K562 (cell line): ENCODE results near the gene PDIA2. TPM values are rescaled to one million over a fixed set of nuclear protein-coding genes. Genes with fewer than 3 reads are reported as not detected.
A peak's percentile ranks its signal among the peaks of the same experiment; 100 is the strongest.

Experiments
- ATAC-seq: fragments of 200-7000 bp; cut with Tn5 transposase; 3 replicates; pipeline ENCODE4 v1.9.1; 2020; ENCODE audit warnings: moderate library complexity
- BruUV-seq: library from RNA; stranded (reverse); fragments of 400-500 nt; replicated peaks from 2 replicates; lab custom pipeline; 2021; lab: Mats Ljungman, UMichigan
- CTCF ChIA-PET: fragments of 300-600 bp; formaldehyde crosslinking; extraction: SDS; loops from one replicate; lab custom pipeline; 2021; ENCODE audit warnings: low intra/inter-chr PET ratio; lab: Yijun Ruan, JAX
- POLR2A ChIA-PET: fragments of 300-600, 350-650 bp; sonication (Branson Sonifier 250); formaldehyde crosslinking; extraction: SDS; loops from one replicate; lab custom pipeline; 2021; ENCODE audit warnings: antibody characterized with exemption, inconsistent platforms; lab: Yijun Ruan, JAX
- DNase-seq, 4 experiments: peaks; one replicate each; pipeline versions ENCODE4 v3.0.0 to v3.0.0-alpha.2; 2011 to 2018; ENCODE audit warnings: low spot score in 3 of 4, mixed read lengths in 3 of 4; ENCODE audit errors: extremely low read depth in 1 of 4
- FAIRE-seq: peaks from 2 replicates; lab custom pipeline; 2011; peaks lifted over from hg19 to GRCh38; lab: Jason Lieb, UNC
- H2AFZ ChIP-seq: 2 replicates; pipeline ENCODE4 v1.6.0; 2011; ENCODE audit warnings: low read depth, low read length, control low read depth, inconsistent platforms
- H3K27ac ChIP-seq: fragments of 200-600 bp; 3 replicates; pipeline ENCODE4 v1.8.0; 2011; ENCODE audit warnings: low read depth, mild to moderate bottlenecking, control low read depth, inconsistent platforms, low read length, moderate library complexity, mixed read lengths; ENCODE audit errors: extremely low read depth
- H3K27me3 ChIP-seq, 2 experiments: fragments of 300-600 bp in 1 of 2; 2 replicates in 1 of 2; 3 replicates in 1 of 2; pipeline versions ENCODE4 v1.6.0 to v1.8.0; 2011; ENCODE audit warnings: inconsistent platforms in 2 of 2, low read length in 2 of 2, mild to moderate bottlenecking in 1 of 2, mixed read lengths in 1 of 2, moderate library complexity in 1 of 2; ENCODE audit not compliant: control insufficient read depth in 2 of 2, insufficient read depth in 2 of 2
- H3K36me3 ChIP-seq: fragments of 300-600 bp; 3 replicates; pipeline ENCODE4 v1.8.0; 2011; ENCODE audit warnings: mild to moderate bottlenecking, low read length, inconsistent platforms; ENCODE audit not compliant: control insufficient read depth, insufficient read depth
- H3K4me1 ChIP-seq, 2 experiments: fragments of 200-600 bp in 1 of 2; replicated peaks in 1 of 2; 2 replicates in 1 of 2; 3 replicates in 1 of 2; pipeline versions ENCODE4 v1.5.1 to v1.8.0; 2011; ENCODE audit warnings: inconsistent platforms in 2 of 2, low read length in 2 of 2, mild to moderate bottlenecking in 1 of 2, mixed read lengths in 1 of 2, moderate library complexity in 1 of 2; ENCODE audit not compliant: control insufficient read depth in 2 of 2, insufficient read depth in 2 of 2
- H3K4me2 ChIP-seq: 2 replicates; pipeline ENCODE4 v1.6.1; 2011; ENCODE audit warnings: low read length, control low read depth, inconsistent platforms, mixed read lengths; ENCODE audit not compliant: insufficient read depth
- H3K4me3 ChIP-seq: fragments of 200-600 bp; sonication (generic), shearing (Covaris generic); 2 replicates; pipeline ENCODE4 v1.5.1; 2016; ENCODE audit warnings: control low read depth, inconsistent platforms
- H3K79me2 ChIP-seq: fragments of 200-600 bp; 3 replicates; pipeline ENCODE4 v1.8.0; 2011; ENCODE audit warnings: low read length, inconsistent platforms; ENCODE audit not compliant: control insufficient read depth, insufficient read depth
- H3K9ac ChIP-seq, 2 experiments: 2 replicates each; pipeline versions ENCODE4 v1.6.0 to v1.6.1; 2011; ENCODE audit warnings: low read depth in 2 of 2, low read length in 2 of 2, control low read depth in 1 of 2, inconsistent platforms in 1 of 2, mild to moderate bottlenecking in 1 of 2, mixed read lengths in 1 of 2; ENCODE audit not compliant: insufficient read depth in 1 of 2
- H3K9me1 ChIP-seq: one replicate; pipeline ENCODE4 v1.6.0; 2011; ENCODE audit warnings: inconsistent platforms, mild to moderate bottlenecking, low read length, moderate library complexity; ENCODE audit not compliant: control insufficient read depth, insufficient read depth
- H3K9me3 ChIP-seq: replicated peaks from 2 replicates; pipeline ENCODE4 v1.5.1; 2011; ENCODE audit warnings: low read depth, low read length, inconsistent platforms; ENCODE audit not compliant: control insufficient read depth, insufficient read depth
- H4K20me1 ChIP-seq: replicated peaks from 2 replicates; pipeline ENCODE4 v1.6.1; 2011; ENCODE audit warnings: low read length, inconsistent platforms, mixed read lengths; ENCODE audit not compliant: control insufficient read depth, insufficient read depth
- CEBPB ChIP-seq: fragments of 450-650 bp; IDR thresholded peaks from 2 replicates; pipeline ENCODE4 v1.6.1; 2016; ENCODE audit warnings: missing genetic modification characterization, missing compliant biosample characterization
- HDAC1 ChIP-seq, 2 experiments: fragments of 450-650 bp; IDR thresholded peaks; 2 replicates each; pipeline ENCODE4 v1.6.1; 2016 to 2017; ENCODE audit warnings: inconsistent platforms in 1 of 2, mild to moderate bottlenecking in 1 of 2, moderate library complexity in 1 of 2
- JUNB ChIP-seq: fragments of 450-650 bp; formaldehyde crosslinking; conservative IDR thresholded peaks from 2 replicates; pipeline ENCODE4 v1.4.0; 2020; ENCODE audit warnings: mild to moderate bottlenecking
- RBBP5 ChIP-seq: fragments of 200-600 bp; sonication (generic); IDR thresholded peaks from 2 replicates; pipeline ENCODE4 v1.6.1; 2012; ENCODE audit warnings: borderline replicate concordance, mild to moderate bottlenecking, low read length, control low read depth, inconsistent platforms; ENCODE audit not compliant: insufficient read depth, poor library complexity, severe bottlenecking
- RNF2 ChIP-seq: sonication (generic); IDR thresholded peaks from 2 replicates; pipeline ENCODE4 v1.6.1; 2016
- ZNF224 ChIP-seq: sonication (generic); formaldehyde crosslinking; IDR thresholded peaks from 2 replicates; pipeline ENCODE4 v1.8.0; 2022; ENCODE audit warnings: mild to moderate bottlenecking, missing genetic modification reagents
- whole genome bisulfite sequencing: fragments of 100-300 bp; shearing (Covaris generic); methylation state at CpG from one replicate; pipeline ENCODE4 v1.1.6; 2016; ENCODE audit warnings: low coverage, mixed read lengths; ENCODE audit not compliant: insufficient coverage; ENCODE audit errors: missing lambda C conversion rate; 5-methylcytosine and 5-hydroxymethylcytosine counted together
- in situ Hi-C: fragments of 300-500 bp; cut with MboI; formaldehyde crosslinking; loops from 4 replicates; pipeline ENCODE4 v1.15.0; 2018; ENCODE audit warnings: inconsistent platforms, mixed read lengths
- intact Hi-C: fragments of 100-400 bp; cut with micrococcal nuclease; formaldehyde crosslinking; loops from 2 replicates; pipeline ENCODE4 v1.14.2; 2022
- polyA plus RNA-seq, 8 experiments: library from polyadenylated mRNA; depleted of rRNA in 4 of 8; stranded (reverse) in 5 of 8; unstranded in 3 of 8; fragments of >200 nt; fragmentation: Nextera tagmentation in 2 of 8; fragmentation: Illumina TruSeq in 1 of 8; extraction: Ambion mirVana in 2 of 8; extraction: Trizol in 1 of 8; gene quantifications; 2 replicates each; pipeline versions ENCODE4 v1.2.1 to v1.2.3, GENCODE V29; 2011 to 2014; ENCODE audit warnings: inconsistent platforms in 1 of 8, missing spikeins in 1 of 8
- total RNA-seq, 7 experiments: library from RNA; depleted of rRNA in 6 of 7; stranded (reverse); fragments of >200 nt in 6 of 7; fragmentation: Illumina TruSeq in 2 of 7; extraction: Trizol in 2 of 7; gene quantifications; 2 replicates each; pipeline versions ENCODE4 v1.2.1 to v1.2.3, GENCODE V29; 2011 to 2021; ENCODE audit warnings: low replicate concordance in 1 of 7
- TF ChIP-seq, protein P1 (sequence below): fragments of 200-400 bp; formaldehyde crosslinking; IDR thresholded peaks from 2 replicates; pipeline ENCODE4 v1.6.1; 2017; ENCODE audit warnings: mild to moderate bottlenecking, low read depth, low read length, moderate library complexity

PDIA2 gene
- total and polyA plus RNA-seq, 9 of the 15 experiments (the other 6 are each of a cell fraction or from before 2014, with no cell fraction given), result 0.13 to 0.92 (median 0.23) TPM; not detected in 4

DNA sequence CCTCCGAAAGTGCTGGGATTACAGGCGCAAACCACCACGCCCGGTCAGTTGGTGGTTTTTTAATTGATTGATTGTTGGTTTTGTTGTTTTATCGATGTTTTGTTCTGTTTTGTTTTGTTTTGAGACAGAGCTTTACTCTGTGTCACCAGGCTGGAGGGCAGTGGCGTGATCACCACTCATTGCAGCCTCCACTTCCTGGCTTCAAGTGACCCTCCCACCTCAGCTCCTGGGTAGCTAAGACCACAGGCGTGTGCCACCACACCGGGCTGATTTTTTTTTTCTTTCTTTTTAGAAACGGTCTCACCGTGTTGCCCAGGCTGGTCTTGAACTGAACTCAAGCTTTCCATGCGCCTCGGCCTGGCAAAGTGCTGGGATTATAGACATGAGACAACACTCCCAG lies 35.9 kb upstream of the PDIA2 start (continued):
- TF ChIP-seq, protein P1, sequence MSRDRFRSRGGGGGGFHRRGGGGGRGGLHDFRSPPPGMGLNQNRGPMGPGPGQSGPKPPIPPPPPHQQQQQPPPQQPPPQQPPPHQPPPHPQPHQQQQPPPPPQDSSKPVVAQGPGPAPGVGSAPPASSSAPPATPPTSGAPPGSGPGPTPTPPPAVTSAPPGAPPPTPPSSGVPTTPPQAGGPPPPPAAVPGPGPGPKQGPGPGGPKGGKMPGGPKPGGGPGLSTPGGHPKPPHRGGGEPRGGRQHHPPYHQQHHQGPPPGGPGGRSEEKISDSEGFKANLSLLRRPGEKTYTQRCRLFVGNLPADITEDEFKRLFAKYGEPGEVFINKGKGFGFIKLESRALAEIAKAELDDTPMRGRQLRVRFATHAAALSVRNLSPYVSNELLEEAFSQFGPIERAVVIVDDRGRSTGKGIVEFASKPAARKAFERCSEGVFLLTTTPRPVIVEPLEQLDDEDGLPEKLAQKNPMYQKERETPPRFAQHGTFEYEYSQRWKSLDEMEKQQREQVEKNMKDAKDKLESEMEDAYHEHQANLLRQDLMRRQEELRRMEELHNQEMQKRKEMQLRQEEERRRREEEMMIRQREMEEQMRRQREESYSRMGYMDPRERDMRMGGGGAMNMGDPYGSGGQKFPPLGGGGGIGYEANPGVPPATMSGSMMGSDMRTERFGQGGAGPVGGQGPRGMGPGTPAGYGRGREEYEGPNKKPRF, result no peak
- TF ChIP-seq RNF2 (no peak), RBBP5 (no peak), ZNF224 (CRISPR knock-in tag) (no peak), JUNB (CRISPR knock-in tag) (no peak)

GRCh38 chr16:249431-249830 lies 33.5 kb upstream of the PDIA2 start:
- DNase-seq, result no peak
- in situ Hi-C loops, result no loop called here
- peaks cover 8% of the 10 kb centered on the region; the same call in 1 of the 3 replicates for H3K36me3 ChIP-seq
- 0 out of 4 replicates have a peak overlapping the region, but pooled peaks of 1 of the 2 experiments have one; percentile 5 for H3K9ac ChIP-seq
- no peak overlapping the region for H3K27ac ChIP-seq
- no peaks in the 10 kb centered on the region for H4K20me1 ChIP-seq
- WGBS, result 77% methylated on average over 12 of the region's 12 CpGs
- FAIRE-seq, result no peak
- H3K4me2 ChIP-seq, result no peak overlapping the region
- no peak for ATAC-seq
- intact Hi-C loops, result no loop called here
- ChIA-PET CTCF (no interaction called here), POLR2A (interaction anchor here (0.7 to 1.7 kb wide), 2 partner anchors 9 to 157 kb away, joined by 3 to 5 read pairs; no protein-coding TSS in a partner anchor)
- no peaks in the 10 kb centered on the region for H3K27me3 ChIP-seq
- TF ChIP-seq HDAC1 (IDR thresholded peaks at IDR 0.05) (no peak), CEBPB (peak; percentile 47; the same call in 1 of the 2 replicates)
- H3K4me1 ChIP-seq, result peaks cover 13 to 41% of the 10 kb centered on the region in 2 experiments
- no peaks in the 10 kb centered on the region for H3K9me3 ChIP-seq
- H3K79me2 ChIP-seq, result peaks cover 5% of the 10 kb centered on the region; the same call in 1 of the 3 replicates
- no TSS peak for BruUV-seq
- H3K9me1 ChIP-seq, result no peaks in the 10 kb centered on the region
- H3K4me3 ChIP-seq, result no peak overlapping the region
- no peak overlapping the region for H2AFZ ChIP-seq
